ENCODE measurements around the gene APP. TPM values are rescaled to one million over a fixed set of nuclear protein-coding genes. Genes with fewer than 3 reads are reported as not detected.
"Not testable (repeated sequence)": the region's sequence is repeated elsewhere in the genome, so short reads cannot be mapped to it uniquely, and the experiment has no call there.

APP gene
- total RNA-seq, 1 donor from 2014 or later: 1,790 TPM

DNA sequence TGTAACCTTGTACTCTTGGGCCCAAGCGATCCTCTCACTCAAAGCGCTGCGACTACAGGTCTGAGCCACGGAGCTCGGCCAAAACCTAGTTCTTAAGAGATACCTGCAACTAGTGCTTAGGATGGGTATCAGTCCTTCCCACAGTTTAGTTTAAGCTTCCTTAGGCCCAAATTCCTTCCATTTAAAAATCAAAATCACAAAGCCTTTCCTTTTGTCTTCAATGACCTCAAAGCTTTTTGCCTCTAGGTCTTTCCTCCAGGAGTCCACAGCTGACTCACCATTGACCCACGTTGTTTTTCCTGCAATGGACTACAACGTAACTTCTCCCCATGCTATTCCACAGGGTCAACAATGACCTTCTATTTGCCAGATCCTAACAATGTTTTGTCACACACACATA, 64.0 kb downstream of the APP start:
- no peak for DNase-seq (ENCODE audit: extremely low read depth, low read depth, low spot score)

DNA sequence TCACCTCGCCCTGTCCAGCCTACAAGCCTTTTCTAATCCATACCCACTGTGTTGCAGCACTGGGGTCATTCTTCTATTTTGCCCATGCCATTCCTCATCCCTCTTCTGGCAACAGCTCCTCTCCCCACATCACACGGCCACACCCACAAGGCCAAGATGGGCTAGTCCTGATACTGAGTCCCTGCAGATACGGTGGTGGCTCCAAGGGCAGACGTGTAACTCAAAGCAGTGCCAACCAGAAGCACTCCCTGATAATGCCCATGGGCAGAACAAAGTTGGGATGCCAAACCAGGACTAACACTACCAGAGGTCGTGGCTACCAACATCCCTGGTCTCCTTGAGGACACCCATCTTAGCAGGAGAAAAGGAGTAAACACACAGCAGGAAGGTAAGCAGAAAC, 64.8 kb downstream of the APP start:
- no peak for DNase-seq (ENCODE audit: extremely low read depth, low read depth, low spot score)

DNA sequence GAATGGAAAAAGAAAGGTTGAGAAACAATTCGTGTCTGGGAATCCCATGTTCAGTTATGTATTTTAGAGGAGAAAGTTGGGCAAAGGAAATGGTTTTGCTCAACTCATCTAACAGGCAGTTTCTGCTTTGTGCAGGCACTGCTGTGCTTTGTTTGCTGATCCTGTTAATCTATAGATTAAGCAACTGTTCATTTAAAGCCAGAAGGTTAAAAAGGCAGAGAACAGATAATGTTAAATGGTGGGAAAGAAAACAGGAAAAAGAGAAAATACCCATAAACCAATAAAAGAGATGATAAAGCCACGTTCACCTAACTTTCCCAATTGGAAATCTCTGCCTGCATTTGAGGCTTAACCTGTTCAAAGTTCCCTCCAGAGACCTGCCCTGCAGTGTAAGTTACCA, 70.0 kb downstream of the APP start:
- DNase-seq (ENCODE audit: extremely low read depth, low read depth, low spot score): no peak

DNA sequence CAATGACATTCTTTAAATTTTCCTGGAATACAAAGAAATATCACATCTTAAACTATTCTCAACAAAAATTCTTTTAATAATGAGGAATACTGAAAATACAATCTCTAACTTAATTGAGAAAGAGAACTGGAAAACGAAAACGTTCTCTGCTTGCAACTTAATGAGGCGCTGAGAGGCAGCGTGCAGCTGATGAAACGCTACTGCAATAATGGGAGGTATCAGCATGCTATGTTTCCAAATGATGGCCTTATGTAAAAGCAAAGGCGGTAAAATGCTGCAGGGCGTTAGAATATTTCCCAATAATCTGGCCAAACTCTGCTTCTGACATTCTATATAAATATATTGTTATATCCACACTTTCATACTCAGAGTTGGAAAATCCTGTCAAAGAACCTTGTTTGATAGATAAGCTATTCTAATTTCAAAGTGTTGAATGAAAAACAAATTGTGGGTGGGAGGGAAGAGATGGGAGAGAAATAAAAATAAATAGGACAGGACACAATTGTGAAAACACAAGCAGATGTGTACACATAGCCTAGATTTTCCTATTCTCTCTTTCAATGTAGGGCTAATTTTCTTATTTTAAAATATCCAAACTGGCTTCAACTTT, 70.9 kb downstream of the APP start:
- no peak for DNase-seq (ENCODE audit: extremely low read depth, low read depth, low spot score)

DNA sequence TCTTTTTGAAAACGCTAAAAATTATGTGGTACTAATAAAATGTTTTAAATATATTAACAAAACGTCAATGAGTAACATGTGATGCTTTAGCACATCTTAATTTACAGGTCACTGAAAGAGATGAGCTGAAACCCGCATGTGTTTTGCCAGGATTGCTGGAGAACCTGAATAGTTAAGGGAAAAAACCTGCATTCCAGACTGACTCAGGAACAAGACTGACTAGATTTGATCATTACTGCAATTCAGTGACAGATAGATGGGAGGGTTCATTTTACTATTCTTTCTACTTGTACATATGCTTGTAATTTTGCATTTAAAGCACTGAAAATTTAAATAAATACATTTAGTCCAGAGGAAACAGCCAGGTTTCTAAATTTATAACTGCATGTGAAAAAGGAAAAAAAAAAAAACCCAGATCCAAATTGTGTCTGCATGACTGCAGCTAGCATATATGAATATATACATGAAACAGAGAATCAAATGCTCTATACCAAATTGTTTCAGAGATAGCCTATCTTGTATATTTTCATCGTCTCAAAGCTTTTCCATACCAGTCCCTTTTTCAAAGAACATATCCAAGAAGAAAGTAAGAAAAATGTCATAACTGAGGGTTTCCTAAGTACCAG, 71.7 kb downstream of the APP start:
- DNase-seq (ENCODE audit: extremely low read depth, low read depth, low spot score): no peak

DNA sequence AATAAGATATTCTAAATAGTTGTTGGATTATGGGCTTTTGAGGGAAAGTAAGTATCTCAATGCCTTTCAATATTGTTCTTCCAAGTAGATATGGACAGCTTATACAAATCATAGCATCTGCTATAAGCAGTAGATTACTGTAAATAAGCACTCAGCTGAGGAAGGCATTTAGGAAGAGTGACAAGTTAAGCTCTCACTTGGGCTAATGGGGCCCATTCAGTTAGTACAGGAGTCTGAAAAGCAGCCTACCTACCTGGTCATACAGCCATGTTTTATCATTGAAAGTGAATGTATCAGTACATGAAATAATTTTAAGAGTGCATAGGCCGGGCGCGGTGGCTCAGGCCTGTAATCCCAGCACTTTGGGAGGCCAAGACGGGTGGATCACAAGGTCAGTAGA, 73.1 kb downstream of the APP start:
- DNase-seq (ENCODE audit: extremely low read depth, low read depth, low spot score): no peak

DNA sequence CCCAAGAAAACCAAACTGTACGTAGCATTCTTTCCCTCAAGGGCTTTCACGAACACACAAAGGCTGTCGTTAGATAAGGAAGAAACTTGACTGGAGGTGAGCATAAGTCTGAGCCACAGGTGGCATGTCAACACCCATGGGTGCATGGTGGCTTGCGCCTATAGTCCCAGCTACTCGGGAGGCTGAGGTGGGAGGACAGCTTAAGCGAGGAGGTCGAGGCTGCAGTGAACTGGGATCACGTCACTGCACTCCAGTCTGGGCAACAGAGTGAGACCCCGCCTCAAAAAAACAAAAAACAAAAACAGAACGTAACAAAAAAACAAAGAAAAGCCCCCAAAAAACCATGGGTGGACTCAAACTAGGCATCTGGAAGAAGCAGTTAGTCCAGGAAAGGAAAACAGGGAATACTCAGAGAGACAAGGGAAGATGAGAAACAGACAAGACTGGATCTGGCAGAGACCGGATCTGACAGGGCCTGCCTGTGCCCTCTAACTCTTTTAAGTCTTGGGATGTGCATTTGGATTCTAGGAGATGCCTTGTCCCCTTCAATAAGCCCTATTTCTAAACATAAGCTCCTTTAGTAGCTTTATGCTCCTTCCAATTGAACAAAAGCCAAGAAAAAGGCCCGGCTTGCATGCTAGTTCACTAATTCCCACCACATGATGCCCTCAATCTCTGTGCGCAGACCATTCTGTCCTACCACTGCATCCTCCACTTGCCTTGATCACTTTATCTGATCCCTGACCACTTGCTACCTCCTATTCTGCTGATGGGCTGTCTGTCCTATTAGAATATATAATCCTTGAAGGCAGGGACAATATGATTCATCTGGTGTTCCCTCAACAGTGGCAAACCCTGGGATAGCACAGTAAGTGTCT, 73.8 kb downstream of the APP start:
- DNase-seq (ENCODE audit: extremely low read depth, low read depth, low spot score): no peak

DNA sequence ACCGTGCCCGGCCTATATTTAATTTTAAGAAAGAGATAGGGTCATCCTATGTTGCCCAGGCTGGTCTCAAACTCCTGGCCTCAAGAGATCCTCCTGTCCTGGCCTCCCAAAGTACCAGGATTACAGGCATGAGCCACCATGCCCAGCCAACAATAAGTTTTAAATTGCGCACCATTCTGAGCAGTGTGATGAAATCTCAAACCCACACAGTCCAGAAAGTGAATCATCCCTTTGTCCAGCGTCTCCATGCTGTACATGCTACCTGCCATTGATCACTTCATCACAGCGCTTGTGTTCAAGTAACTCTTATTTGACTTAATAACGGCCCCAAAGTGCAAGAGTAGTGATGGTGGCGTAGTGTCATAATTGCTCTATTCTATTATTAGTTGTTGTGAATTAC, 75.4 kb downstream of the APP start:
- DNase-seq (ENCODE audit: extremely low read depth, low read depth, low spot score): no peak

DNA sequence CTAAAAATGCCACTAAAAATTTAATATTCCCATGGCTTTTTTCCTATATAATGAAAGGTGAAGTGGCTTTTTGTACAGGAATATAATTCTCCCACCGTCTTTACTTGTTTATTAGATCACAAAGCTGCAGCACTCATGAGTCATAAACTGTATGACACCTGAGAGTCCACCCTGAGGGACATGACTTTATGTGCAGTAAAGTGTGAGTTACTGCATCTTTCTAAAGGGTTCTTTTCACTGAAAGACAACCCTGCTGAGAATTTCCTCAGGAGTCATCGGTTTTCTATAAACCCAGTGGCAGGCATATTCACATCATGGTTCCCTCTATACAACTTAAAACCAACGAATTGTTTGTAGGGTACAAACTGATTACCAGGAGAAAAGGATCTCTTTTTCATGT, 77.4 kb downstream of the APP start:
- DNase-seq (ENCODE audit: extremely low read depth, low read depth, low spot score): no peak

DNA sequence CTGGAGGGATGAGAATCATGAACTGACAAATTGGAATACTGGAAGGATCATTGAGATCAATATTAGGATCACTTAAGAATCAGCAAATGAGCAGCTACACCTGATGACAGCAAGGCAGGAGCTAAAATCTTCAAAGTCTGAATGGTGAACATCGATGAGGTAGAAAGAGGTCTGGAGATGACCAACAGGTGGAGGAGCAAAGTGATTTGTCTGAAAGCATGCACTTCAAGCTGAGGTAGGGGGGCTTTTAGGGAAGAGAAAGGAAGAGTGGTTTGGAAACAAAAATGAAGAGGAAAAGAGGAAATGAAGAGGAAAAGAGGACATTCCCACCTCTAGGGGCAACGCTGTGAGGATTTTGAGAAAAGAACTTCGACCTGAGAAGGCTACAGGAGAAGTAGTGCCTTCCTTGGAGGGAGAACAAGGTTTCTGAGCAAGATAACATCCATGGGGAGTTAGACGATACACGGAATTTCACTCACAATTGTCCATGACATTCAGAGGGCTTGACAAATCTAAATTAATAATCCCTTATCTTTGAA, 79.0 kb downstream of the APP start:
- DNase-seq (ENCODE audit: extremely low read depth, low read depth, low spot score): no peak

DNA sequence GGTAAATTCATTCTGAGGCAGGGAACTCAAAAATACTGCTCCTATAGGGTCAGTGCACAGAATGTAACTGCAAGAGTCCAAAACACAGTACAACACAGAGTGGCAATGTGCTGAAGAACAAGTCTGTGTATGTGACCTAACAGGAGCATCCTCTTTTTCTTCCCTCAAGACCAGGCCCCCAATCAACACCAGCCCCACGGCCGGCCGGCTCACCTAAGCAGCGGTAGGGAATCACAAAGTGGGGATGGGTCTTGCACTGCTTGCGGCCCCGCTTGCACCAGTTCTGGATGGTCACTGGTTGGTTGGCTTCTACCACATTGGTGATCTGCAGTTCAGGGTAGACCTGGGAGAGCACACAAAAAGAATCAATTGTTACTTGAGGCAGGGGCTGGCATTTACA, 80.8 kb downstream of the APP start:
- DNase-seq (ENCODE audit: extremely low read depth, low read depth, low spot score): no peak

DNA sequence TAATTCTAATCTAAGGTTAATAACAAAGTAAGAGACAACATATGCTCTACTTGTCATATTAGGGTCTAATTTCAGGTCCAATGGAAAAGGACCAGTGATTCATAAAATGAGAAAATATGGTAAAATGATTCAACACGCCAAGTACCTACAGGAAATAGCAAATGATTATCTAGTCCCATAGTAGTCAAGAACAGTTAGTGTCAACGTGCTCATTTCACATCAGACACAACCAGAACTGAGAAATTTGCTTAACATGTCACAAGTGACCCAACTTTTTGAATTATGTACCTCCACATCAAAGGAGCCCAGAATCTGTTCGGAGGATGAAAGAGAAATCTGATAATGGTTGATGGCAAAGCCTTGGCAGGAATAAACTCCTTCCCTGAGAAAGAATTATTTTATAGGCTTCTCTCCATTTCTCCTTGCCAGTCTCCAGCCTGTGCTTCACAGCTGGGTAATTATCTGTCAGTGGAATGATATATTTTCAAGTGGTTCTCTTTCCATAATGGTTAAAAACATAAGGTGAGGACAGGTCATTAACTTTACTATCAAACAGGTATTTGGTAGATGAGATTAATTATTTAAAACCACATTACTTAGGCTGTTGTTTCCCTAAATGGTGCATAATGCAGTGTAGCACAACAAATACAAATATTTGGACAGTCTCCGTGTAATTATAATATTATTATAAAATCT, 83.2 kb downstream of the APP start:
- no peak for DNase-seq (ENCODE audit: extremely low read depth, low read depth, low spot score)

DNA sequence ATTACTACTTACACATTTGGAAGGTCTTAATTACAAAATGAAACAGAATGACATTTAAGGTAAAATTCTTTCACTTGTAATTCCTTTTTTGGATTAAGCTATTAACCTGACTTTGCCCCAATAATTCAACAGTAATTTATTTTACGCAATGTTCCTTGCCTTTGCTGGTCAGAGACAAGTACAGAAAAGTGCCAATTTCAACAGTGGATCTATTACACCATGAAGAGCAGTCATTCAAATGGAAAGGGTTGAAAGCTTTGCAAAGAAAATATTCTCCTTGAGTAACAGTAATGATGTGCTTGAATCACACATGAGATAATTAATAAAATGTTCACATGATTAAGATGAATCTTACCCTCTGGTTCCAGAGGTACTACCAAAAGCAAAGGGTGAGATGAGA, 84.7 kb downstream of the APP start:
- DNase-seq (ENCODE audit: extremely low read depth, low read depth, low spot score): no peak

DNA sequence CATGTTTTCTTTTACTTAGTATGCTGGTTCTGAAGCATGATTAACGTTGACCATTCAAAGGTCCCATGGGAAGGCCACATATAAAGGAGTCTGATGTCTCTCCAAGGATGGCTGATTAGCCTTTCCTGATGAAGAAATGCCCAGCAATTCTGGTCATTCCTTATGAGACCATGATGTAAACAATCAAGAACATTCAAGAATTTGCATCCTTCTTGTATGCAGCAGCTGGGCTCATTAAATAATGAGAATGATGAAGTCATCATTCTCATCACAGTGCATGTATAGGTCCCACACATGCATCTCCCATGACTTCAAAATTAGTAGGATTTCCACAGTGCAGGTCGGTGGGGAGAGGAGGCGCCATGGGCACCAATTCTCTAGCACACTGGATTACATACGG, 85.4 kb downstream of the APP start:
- DNase-seq (ENCODE audit: extremely low read depth, low read depth, low spot score): no peak

DNA sequence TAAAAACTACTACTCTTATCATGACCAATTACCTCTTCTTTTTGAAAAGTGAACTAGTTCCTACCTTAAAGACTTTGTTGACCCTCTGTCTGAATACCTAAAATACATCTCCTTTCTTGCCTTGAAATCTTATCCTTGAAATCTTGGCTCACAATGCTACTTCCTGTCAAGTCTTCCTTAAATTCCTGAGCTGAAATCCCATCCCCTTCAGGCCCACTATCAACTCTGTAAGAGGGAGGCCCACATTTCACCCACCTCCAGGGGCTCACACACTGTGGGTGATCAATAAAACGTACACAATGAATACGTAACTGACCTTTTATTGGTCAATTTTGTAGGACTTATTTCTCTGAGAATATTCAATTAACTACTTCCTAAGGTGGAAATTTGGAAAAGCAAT, 88.0 kb downstream of the APP start:
- DNase-seq (ENCODE audit: extremely low read depth, low read depth, low spot score): no peak

DNA sequence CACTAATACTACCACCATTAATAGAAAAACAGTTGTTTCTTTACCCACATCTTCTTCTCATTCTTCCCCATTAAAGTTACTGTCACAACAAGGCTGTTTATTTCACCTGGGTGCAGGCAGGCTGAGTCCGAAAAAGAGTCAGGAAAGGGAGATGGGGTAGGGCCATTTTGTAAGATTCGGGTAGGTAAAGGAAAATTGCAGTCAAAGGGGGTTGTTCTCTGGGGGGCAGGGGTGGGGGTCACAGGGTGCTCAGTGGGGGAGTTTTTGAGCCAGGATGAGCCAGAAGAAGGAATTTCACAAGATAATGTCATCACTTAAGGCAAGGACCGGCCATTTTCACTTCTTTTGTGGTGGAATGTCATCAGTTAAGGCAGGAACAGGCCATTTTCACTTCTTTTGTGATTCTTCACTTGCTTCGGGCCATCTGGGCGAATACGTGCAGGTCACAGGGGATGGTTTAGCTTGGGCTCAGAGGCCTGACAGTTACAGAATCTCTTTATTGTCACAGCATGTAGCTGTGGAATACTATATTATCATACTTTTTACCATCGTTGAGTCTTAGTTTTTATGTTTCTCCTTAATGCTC, 89.3 kb downstream of the APP start:
- DNase-seq (ENCODE audit: extremely low read depth, low read depth, low spot score): not testable (repeated sequence)

DNA sequence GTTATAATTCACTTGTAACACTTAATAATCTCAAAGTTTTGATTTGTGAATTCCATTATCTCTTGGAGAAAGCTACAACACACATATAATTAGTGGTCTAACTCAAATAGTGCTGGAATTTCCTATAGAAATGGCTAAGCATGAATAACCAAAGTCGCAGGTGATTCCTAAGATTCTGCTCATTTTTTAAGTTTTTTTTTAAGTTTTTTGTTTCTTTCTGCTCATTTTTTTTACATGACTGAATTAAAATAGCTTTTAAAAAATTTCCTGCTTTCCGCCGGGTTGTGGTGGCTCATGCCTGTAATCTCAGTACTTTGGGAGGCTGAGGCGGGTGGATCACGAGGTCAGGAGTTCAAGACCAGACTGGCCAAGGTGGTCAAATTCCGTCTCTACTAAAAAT, 90.4 kb downstream of the APP start:
- DNase-seq (ENCODE audit: extremely low read depth, low read depth, low spot score): no peak

DNA sequence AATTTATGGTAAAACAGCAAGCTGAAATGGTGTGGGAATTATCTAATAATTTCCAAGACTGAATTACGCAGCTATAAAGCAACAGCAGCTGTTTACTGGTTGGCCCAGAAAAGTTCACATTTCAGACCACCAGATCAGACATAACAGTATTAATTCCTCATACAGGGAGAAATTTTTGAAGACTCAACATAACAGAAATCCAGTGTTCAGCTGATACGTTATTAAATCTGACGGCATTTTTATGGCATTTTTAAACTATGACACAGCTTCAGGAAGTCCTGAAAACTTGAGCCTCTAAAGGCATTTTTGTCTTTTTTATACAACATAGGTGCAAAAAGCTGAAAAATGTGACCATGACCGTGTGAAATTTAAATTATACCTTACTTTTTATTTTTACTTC, 91.2 kb downstream of the APP start:
- no peak for DNase-seq (ENCODE audit: extremely low read depth, low read depth, low spot score)

DNA sequence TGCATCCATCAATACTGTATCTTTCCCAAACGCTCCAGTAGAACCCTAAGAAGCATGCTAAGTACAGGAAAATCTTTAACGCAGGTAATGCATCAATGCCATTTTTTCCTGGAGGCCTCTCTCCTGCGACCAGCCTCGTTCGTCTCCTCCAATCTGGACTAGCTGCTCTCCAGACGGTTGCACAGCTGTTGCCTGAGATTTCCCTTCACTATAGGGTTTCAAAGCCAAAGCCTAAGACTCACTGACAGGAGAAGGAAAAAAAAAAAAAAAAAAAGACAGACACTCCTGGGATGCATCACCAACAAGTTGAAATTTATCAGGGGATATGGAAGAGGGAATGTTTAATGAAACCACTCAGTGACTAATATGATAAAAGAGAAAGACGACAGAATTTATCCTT, 93.0 kb downstream of the APP start:
- no peak for DNase-seq (ENCODE audit: extremely low read depth, low read depth, low spot score)

DNA sequence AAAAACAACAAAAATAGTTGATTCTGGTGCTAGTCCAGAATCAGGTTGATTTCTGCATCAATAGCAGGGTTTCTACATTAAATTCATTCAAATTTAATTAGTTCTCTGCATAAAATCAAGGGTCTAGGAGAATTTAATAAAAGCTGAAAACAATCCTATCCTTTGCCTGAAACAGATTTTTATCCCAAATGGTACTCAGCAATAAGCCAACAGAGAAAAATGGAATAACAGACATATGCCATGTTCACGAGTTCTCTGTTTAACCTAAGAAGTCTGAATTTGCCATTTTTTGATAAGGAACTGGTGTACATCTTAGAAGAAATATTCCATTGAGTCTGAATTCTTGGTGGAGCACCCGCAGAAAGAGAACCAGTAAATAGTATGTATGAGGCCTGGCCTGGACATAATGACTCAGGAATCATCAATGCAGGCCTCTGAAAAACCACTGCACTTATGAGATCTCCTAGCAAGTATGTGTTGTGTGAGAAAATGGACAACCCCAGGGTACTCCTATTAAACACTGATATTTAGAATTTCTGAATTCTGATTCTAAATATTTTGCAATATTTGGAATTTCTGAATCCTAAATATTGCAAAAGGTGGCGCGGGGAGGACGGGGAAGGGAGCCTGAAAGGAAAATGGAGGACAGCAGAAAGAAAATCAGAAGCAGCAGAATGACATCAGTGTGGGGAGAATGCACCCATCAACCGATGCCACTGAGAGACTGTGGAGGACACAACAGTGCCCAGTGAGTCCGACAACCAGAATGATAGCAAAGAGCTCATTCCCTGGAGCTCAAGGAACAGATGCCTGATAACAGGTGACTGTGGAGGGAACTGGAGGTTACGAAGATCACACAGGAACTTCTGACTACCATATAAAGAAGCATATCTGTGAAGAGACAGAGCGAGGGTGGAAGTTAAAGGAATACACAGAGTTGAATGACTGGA, 97.6 kb downstream of the APP start:
- DNase-seq (ENCODE audit: extremely low read depth, low read depth, low spot score): no peak
